Peyer's patch (tissue), 4 donors: ENCODE measurements around the gene CPAMD8.

Experiments
- POLR2A ChIP-seq, 2 donors: fragments of 450-650 bp; IDR thresholded peaks; one replicate each; pipeline ENCODE4 v1.5.1; 2017; ENCODE audit warnings: antibody characterized with exemption in 2 of 2, mild to moderate bottlenecking in 2 of 2, moderate library complexity in 2 of 2
- TF ChIP-seq, protein P1 (sequence below), 6 experiments: fragments of 450-650 bp in 4 of 6; fragments of 200-600 bp in 2 of 6; sonication (generic) in 1 of 6; IDR thresholded peaks; one replicate each; pipeline ENCODE4 v1.5.1; 2017 to 2019; ENCODE audit warnings: antibody characterized with exemption in 6 of 6, mild to moderate bottlenecking in 3 of 6, moderate library complexity in 1 of 6

DNA sequence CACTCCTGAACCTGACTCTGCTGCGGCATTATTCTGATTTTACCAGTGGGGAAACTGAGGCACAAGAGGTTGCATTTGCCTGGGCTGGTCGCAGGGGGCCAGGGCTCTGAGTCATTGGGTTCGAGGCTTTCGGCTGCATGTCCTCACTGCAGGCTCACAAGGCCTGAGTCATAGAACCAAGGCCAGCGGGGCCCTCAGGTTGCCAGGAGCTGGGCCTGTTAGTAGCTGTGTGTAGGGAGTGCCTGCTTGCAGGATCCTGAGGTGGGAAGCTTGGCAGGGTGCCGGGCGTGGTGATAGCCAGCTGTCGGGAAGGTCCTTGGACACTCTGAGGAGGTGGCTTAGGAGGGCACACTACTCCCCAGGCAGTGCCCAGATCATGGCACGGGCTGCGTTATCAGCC, 159.4 kb downstream of the CPAMD8 start:
- TF ChIP-seq, protein P1, sequence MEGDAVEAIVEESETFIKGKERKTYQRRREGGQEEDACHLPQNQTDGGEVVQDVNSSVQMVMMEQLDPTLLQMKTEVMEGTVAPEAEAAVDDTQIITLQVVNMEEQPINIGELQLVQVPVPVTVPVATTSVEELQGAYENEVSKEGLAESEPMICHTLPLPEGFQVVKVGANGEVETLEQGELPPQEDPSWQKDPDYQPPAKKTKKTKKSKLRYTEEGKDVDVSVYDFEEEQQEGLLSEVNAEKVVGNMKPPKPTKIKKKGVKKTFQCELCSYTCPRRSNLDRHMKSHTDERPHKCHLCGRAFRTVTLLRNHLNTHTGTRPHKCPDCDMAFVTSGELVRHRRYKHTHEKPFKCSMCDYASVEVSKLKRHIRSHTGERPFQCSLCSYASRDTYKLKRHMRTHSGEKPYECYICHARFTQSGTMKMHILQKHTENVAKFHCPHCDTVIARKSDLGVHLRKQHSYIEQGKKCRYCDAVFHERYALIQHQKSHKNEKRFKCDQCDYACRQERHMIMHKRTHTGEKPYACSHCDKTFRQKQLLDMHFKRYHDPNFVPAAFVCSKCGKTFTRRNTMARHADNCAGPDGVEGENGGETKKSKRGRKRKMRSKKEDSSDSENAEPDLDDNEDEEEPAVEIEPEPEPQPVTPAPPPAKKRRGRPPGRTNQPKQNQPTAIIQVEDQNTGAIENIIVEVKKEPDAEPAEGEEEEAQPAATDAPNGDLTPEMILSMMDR (IDR thresholded peaks at IDR 0.05), result no peak
- TF ChIP-seq POLR2A (IDR thresholded peaks at IDR 0.05), result no peak
